GM12892 (cell line): Measurements from ENCODE around the gene LRRC2.

Experiments used
- POLR2A ChIP-seq: IDR thresholded peaks from 2 replicates; pipeline ENCODE4 v1.6.1; 2011; ENCODE audit warnings: low read depth, low read length, control low read depth
- POLR2AphosphoS5 ChIP-seq: IDR thresholded peaks from 2 replicates; pipeline ENCODE4 v1.6.1; 2011; ENCODE audit warnings: low read depth, low read length, control low read depth

DNA sequence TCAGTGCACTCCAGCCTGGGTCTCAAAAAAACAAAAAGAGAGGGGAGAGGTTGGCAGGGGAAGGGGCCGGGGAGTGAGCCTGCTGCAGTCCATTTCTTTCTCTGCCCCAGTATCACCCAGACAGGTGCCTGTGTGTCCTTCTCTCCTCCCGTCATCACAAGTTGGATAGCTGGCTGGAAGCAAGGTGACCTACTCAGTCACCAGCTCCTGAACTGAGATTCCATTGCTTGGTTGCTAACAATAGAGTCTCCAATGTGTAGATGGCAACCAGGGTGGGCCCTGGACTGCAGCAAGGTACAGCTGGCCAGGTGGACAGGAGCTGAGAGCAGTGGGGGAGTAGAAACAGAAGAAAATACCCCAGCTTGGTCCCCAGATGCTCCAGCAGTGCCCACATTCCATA lies 4.6 kb downstream of the LRRC2 start:
- no peak for TF ChIP-seq POLR2A
- TF ChIP-seq POLR2AphosphoS5: no peak
